Measurements from ENCODE around the gene HUNK.

HUNK gene

GRCh38 chr21:31898933-31899630, 26.3 kb downstream of the HUNK start:
- peak; percentile 18 for FAIRE-seq

- FAIRE-seq, result no peak
These were observed 27.5 kb downstream of the HUNK start for GRCh38 chr21:31900121-31900895.

- FAIRE-seq, result no peak
These were observed 28.5 kb downstream of the HUNK start for GRCh38 chr21:31901315-31901714.

- no peak for FAIRE-seq
These were observed 29.6 kb downstream of the HUNK start for GRCh38 chr21:31902438-31902837.

- no peak for FAIRE-seq
These were observed 31.1 kb downstream of the HUNK start for GRCh38 chr21:31903896-31904295.

GRCh38 chr21:31905503-31906451, 33.0 kb downstream of the HUNK start:
- FAIRE-seq, result no peak

GRCh38 chr21:31908106-31909031, 35.5 kb downstream of the HUNK start:
- FAIRE-seq, result no peak

GRCh38 chr21:31909153-31910073, 36.6 kb downstream of the HUNK start:
- no peak for FAIRE-seq

GRCh38 chr21:31910074-31910470, 37.3 kb downstream of the HUNK start:
- FAIRE-seq, result no peak

GRCh38 chr21:31911138-31911907, 38.5 kb downstream of the HUNK start:
- FAIRE-seq, result no peak

- FAIRE-seq, result no peak
These were observed 39.7 kb downstream of the HUNK start for GRCh38 chr21:31912501-31912900.

- FAIRE-seq, result no peak
These were observed 40.4 kb downstream of the HUNK start for GRCh38 chr21:31913182-31913608.

GRCh38 chr21:31914472-31914871, 41.7 kb downstream of the HUNK start:
- FAIRE-seq, result no peak

GRCh38 chr21:31915566-31915965, 42.7 kb downstream of the HUNK start:
- FAIRE-seq, result no peak

- no peak for FAIRE-seq
These were observed 44.3 kb downstream of the HUNK start for GRCh38 chr21:31917108-31917507.

GRCh38 chr21:31918250-31918775, 45.5 kb downstream of the HUNK start:
- no peak for FAIRE-seq

GRCh38 chr21:31920275-31920674, 47.5 kb downstream of the HUNK start:
- FAIRE-seq, result no peak

- no peak for FAIRE-seq
These were observed 48.3 kb downstream of the HUNK start for GRCh38 chr21:31921079-31921478.

- no peak for FAIRE-seq
These were observed 50.1 kb downstream of the HUNK start for GRCh38 chr21:31922881-31923280.

- FAIRE-seq, result no peak
These were observed 50.9 kb downstream of the HUNK start for GRCh38 chr21:31923756-31924155.
